Activated T-cell treated with anti-CD3 and anti-CD28 coated beads for 24 hours (primary cell): ENCODE measurements around the gene PYGO1.
"Not testable (repeated sequence)": the region's sequence is repeated elsewhere in the genome, so short reads cannot be mapped to it uniquely, and the experiment has no call there.

Source experiments
- DNase-seq: peaks from one replicate; pipeline ENCODE4 v3.0.0-alpha.2; 2020; ENCODE audit warnings: low read depth

The PYGO1 gene

GRCh38 chr15:55505407-55505806 is 82.7 kb downstream of the PYGO1 start:
- not testable (repeated sequence) for DNase-seq

GRCh38 chr15:55499151-55499550 is 89.0 kb downstream of the PYGO1 start:
- no peak for DNase-seq

- peak; percentile 69 for DNase-seq
Measured at GRCh38 chr15:55498109-55498938, 89.8 kb downstream of the PYGO1 start.

- no peak for DNase-seq
Measured at GRCh38 chr15:55496716-55497115, 91.4 kb downstream of the PYGO1 start.

- DNase-seq, result no peak
Measured at GRCh38 chr15:55494931-55495330, 93.2 kb downstream of the PYGO1 start.

- not testable (repeated sequence) for DNase-seq
Measured at GRCh38 chr15:55488952-55489600, 99.1 kb downstream of the PYGO1 start.
